Measurements from ENCODE around the gene CACNA1A.

CACNA1A gene

GRCh38 chr19:13475044-13475443 is 31.2 kb downstream of the CACNA1A start:
- Histone ChIP-seq H3K4me3 (ENCODE audit: low read depth, low read length) (no peak overlapping the region), H3K27ac (no peak overlapping the region), H3K36me3 (replicated peaks) (no peaks in the 10 kb centered on the region), H3K27me3 (replicated peaks) (no peaks in the 10 kb centered on the region)
- in situ Hi-C loops (cut with HindIII; ENCODE audit: low pct_ligation_motif_present, low sequenced_read_pairs): no loop called here
- DNase-seq: no peak
- no peak for TF ChIP-seq CTCF (IDR thresholded peaks at IDR 0.05; ENCODE audit: low read depth, low read length, missing control alignments)

- Histone ChIP-seq H3K4me3 (ENCODE audit: low read depth, low read length) (no peak overlapping the region), H3K36me3 (replicated peaks) (no peaks in the 10 kb centered on the region), H3K27me3 (replicated peaks) (no peaks in the 10 kb centered on the region), H3K27ac (no peak overlapping the region)
- in situ Hi-C loops (cut with HindIII; ENCODE audit: low pct_ligation_motif_present, low sequenced_read_pairs): no loop called here
- no peak for TF ChIP-seq CTCF (IDR thresholded peaks at IDR 0.05; ENCODE audit: low read depth, low read length, missing control alignments)
- DNase-seq: no peak
These were observed 39.6 kb downstream of the CACNA1A start for GRCh38 chr19:13466697-13467096.

DNA sequence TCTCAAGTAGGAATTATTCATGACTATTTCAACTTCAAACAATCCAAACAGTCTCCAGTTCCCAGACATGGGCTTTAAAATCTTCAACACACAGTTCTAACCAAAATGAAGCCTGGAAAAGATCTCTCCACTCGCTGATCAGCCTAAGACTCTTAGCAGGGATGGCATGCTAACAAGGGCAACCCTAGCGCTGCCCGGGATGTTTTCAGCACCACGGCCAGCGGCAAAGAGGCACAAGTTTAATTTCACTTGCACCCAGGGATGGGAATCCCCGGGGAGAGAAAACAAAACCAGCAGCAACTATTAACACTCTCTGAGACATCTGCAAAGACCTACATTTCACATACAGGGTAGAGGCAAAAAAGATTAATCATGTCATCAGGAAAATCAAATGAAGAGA is 43.0 kb downstream of the CACNA1A start:
- H3K4me3 ChIP-seq (ENCODE audit: low read depth, low read length): no peak overlapping the region
- H3K27me3 ChIP-seq (replicated peaks): no peaks in the 10 kb centered on the region
- no peaks in the 10 kb centered on the region for H3K36me3 ChIP-seq (replicated peaks)
- in situ Hi-C loops (cut with HindIII; ENCODE audit: low pct_ligation_motif_present, low sequenced_read_pairs): no loop called here
- no peak for DNase-seq
- TF ChIP-seq CTCF (IDR thresholded peaks at IDR 0.05; ENCODE audit: low read depth, low read length, missing control alignments): no peak
- no peak overlapping the region for H3K27ac ChIP-seq

DNA sequence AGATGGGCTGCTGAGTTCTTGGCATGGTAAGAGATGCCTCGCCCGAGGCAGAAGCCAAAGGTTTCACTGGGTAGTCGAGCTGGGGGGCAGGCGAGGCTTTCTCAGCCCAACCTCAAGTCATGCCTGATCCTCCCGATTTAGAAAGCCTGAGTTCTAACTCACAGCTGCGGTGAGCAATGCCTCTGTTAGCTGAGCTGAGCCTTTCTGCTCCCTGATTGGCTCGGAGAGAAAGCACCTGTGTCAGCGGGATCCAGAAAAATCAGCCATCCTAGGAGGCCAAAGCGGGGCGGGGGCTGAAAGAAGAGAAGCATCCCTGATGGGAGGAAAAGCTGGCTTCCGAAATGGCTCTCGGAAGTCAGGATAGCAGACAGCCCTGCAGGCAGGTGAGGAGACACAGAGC is 44.7 kb downstream of the CACNA1A start:
- Histone ChIP-seq H3K36me3 (replicated peaks) (no peaks in the 10 kb centered on the region), H3K4me3 (ENCODE audit: low read depth, low read length) (no peak overlapping the region), H3K27me3 (replicated peaks) (no peaks in the 10 kb centered on the region), H3K27ac (no peak overlapping the region)
- no peak for DNase-seq
- TF ChIP-seq CTCF (IDR thresholded peaks at IDR 0.05; ENCODE audit: low read depth, low read length, missing control alignments): no peak
- in situ Hi-C loops (cut with HindIII; ENCODE audit: low pct_ligation_motif_present, low sequenced_read_pairs): no loop called here

GRCh38 chr19:13460045-13460444 is 46.2 kb downstream of the CACNA1A start:
- Histone ChIP-seq H3K27me3 (replicated peaks) (no peaks in the 10 kb centered on the region), H3K27ac (no peak overlapping the region), H3K36me3 (replicated peaks) (no peaks in the 10 kb centered on the region), H3K4me3 (ENCODE audit: low read depth, low read length) (no peak overlapping the region)
- in situ Hi-C loops (cut with HindIII; ENCODE audit: low pct_ligation_motif_present, low sequenced_read_pairs): no loop called here
- no peak for TF ChIP-seq CTCF (IDR thresholded peaks at IDR 0.05; ENCODE audit: low read depth, low read length, missing control alignments)
- no peak for DNase-seq

- TF ChIP-seq CTCF (IDR thresholded peaks at IDR 0.05; ENCODE audit: low read depth, low read length, missing control alignments): no peak
- H3K4me3 ChIP-seq (ENCODE audit: low read depth, low read length): no peak overlapping the region
- DNase-seq: no peak
- no peaks in the 10 kb centered on the region for H3K27me3 ChIP-seq (replicated peaks)
- in situ Hi-C loops (cut with HindIII; ENCODE audit: low pct_ligation_motif_present, low sequenced_read_pairs): no loop called here
- no peak overlapping the region for H3K27ac ChIP-seq
- H3K36me3 ChIP-seq (replicated peaks): no peaks in the 10 kb centered on the region
These were observed 46.9 kb downstream of the CACNA1A start for GRCh38 chr19:13459351-13459750.

Data from brain microvascular endothelial cell (primary cell).